Prostate gland (tissue), 2 donors: ENCODE results near the gene NCAPG2. TPM values are rescaled to one million over a fixed set of nuclear protein-coding genes. Genes with fewer than 3 reads are reported as not detected.
"Not testable (repeated sequence)": the region's sequence is repeated elsewhere in the genome, so short reads cannot be mapped to it uniquely, and the experiment has no call there.

Source experiments
- DNase-seq: peaks from one replicate; pipeline ENCODE4 v3.0.0-alpha.2; 2019; ENCODE audit warnings: low spot score
- H3K27ac ChIP-seq, 2 donors: fragments of 200-600 bp; sonication (generic); 2 replicates each; pipeline ENCODE4 v1.5.1; 2017 to 2019
- H3K27me3 ChIP-seq: fragments of 200-600 bp; sonication (generic); replicated peaks from 2 replicates; pipeline ENCODE4 v1.5.1; 2019; ENCODE audit not compliant: insufficient read depth
- H3K36me3 ChIP-seq, 2 donors: fragments of 200-600 bp; sonication (generic); 1 replicate in 1 of 2; 2 replicates in 1 of 2; pipeline versions ENCODE4 v1.5.1 to v1.8.1; 2017 to 2019
- H3K4me1 ChIP-seq: fragments of 200-600 bp; sonication (generic); replicated peaks from 2 replicates; pipeline ENCODE4 v1.5.1; 2019
- H3K4me3 ChIP-seq, 2 donors: fragments of 200-600 bp; sonication (generic); 2 replicates each; pipeline ENCODE4 v1.5.1; 2017 to 2019
- H3K9me3 ChIP-seq: fragments of 200-600 bp; sonication (generic); 2 replicates; pipeline ENCODE4 v1.5.1; 2017
- CTCF ChIP-seq, 4 experiments: fragments of 200-600 bp in 2 of 4; fragments of 450-650 bp in 2 of 4; sonication (generic) in 2 of 4; IDR thresholded peaks; 1 replicate in 3 of 4; 2 replicates in 1 of 4; pipeline ENCODE4 v1.5.1; 2016 to 2019; ENCODE audit warnings: antibody characterized with exemption in 4 of 4, mild to moderate bottlenecking in 2 of 4, moderate library complexity in 2 of 4
- POLR2A ChIP-seq: fragments of 450-650 bp; IDR thresholded peaks from one replicate; pipeline ENCODE4 v1.6.1; 2016; ENCODE audit warnings: antibody characterized with exemption, mild to moderate bottlenecking
- POLR2AphosphoS5 ChIP-seq: sonication (generic); formaldehyde crosslinking; IDR thresholded peaks from one replicate; pipeline ENCODE4 v1.6.1; 2017; ENCODE audit warnings: antibody characterized with exemption
- WGBS: methylation state at CpG from one replicate; pipeline ENCODE4 v1.1.5; 2018; 5-methylcytosine and 5-hydroxymethylcytosine counted together
- intact Hi-C: fragments of 100-400 bp; cut with DNase I; formaldehyde crosslinking; loops from one replicate; pipeline ENCODE4 v1.14.2; 2022
- total RNA-seq, 2 donors: library from RNA; depleted of rRNA; stranded (reverse); fragments of >200 nt; gene quantifications; one replicate each; pipeline ENCODE4 v1.1.0, GENCODE V29; 2016

NCAPG2 gene
- total RNA-seq, 2 donors from 2014 or later: 7.9 to 11.9 TPM

GRCh38 chr7:158676171-158676840 lies 28.3 kb downstream of the NCAPG2 start:
- Histone ChIP-seq H3K27ac (no peak overlapping the region), H3K27me3 (no peaks in the 10 kb centered on the region), H3K9me3 (no peaks in the 10 kb centered on the region), H3K4me3 (no peak overlapping the region), H3K4me1 (no peaks in the 10 kb centered on the region), H3K36me3 (no peaks in the 10 kb centered on the region)
- intact Hi-C loops: no loop called here
- 88% methylated on average over 7 of the region's 7 CpGs for WGBS
- DNase-seq: no peak
- TF ChIP-seq CTCF (IDR thresholded peaks at IDR 0.05) (no peak), POLR2AphosphoS5 (no peak), POLR2A (no peak)

GRCh38 chr7:158672975-158673374 lies 31.6 kb downstream of the NCAPG2 start:
- H3K27ac ChIP-seq: no peak overlapping the region
- 70% methylated on average over 4 of the region's 4 CpGs for WGBS
- no peaks in the 10 kb centered on the region for H3K4me1 ChIP-seq
- H3K4me3 ChIP-seq: no peak overlapping the region
- intact Hi-C loops: no loop called here
- H3K36me3 ChIP-seq: no peaks in the 10 kb centered on the region
- no peaks in the 10 kb centered on the region for H3K9me3 ChIP-seq
- TF ChIP-seq CTCF (IDR thresholded peaks at IDR 0.05) (no peak), POLR2A (no peak), POLR2AphosphoS5 (no peak)
- no peak for DNase-seq
- H3K27me3 ChIP-seq: no peaks in the 10 kb centered on the region

- H3K36me3 ChIP-seq, H3K9me3 ChIP-seq, DNase-seq, H3K4me1 ChIP-seq, H3K27me3 ChIP-seq, intact Hi-C loops, H3K27ac ChIP-seq, H3K4me3 ChIP-seq: not testable (repeated sequence)
- 95% methylated on average over 8 of the region's 8 CpGs for WGBS
Observed at GRCh38 chr7:158668086-158668485, 36.5 kb downstream of the NCAPG2 start.

- H3K36me3 ChIP-seq, H3K4me1 ChIP-seq, H3K4me3 ChIP-seq, H3K27ac ChIP-seq, H3K27me3 ChIP-seq, intact Hi-C loops, DNase-seq, H3K9me3 ChIP-seq: not testable (repeated sequence)
- WGBS: 90% methylated on average over 19 of the region's 24 CpGs
Observed at GRCh38 chr7:158666966-158667678, 37.5 kb downstream of the NCAPG2 start.

- Histone ChIP-seq H3K4me1 (no peaks in the 10 kb centered on the region), H3K36me3 (no peaks in the 10 kb centered on the region), H3K27me3 (no peaks in the 10 kb centered on the region), H3K4me3 (no peak overlapping the region), H3K9me3 (no peaks in the 10 kb centered on the region), H3K27ac (no peak overlapping the region)
- no peak for TF ChIP-seq CTCF (IDR thresholded peaks at IDR 0.05)
- TF ChIP-seq POLR2A: no peak
- TF ChIP-seq POLR2AphosphoS5: no peak
- intact Hi-C loops: no loop called here
- no peak for DNase-seq
- WGBS: 95% methylated on average over 5 of the region's 5 CpGs
Observed at GRCh38 chr7:158666401-158666800, 38.2 kb downstream of the NCAPG2 start.

- no peaks in the 10 kb centered on the region for H3K4me1 ChIP-seq
- DNase-seq: no peak
- TF ChIP-seq CTCF (IDR thresholded peaks at IDR 0.05) (no peak), POLR2A (no peak), POLR2AphosphoS5 (no peak)
- H3K4me3 ChIP-seq: no peak overlapping the region
- WGBS: 94% methylated on average over 12 of the region's 12 CpGs
- no peak overlapping the region for H3K27ac ChIP-seq
- H3K27me3 ChIP-seq: no peaks in the 10 kb centered on the region
- intact Hi-C loops: no loop called here
- H3K36me3 ChIP-seq: no peaks in the 10 kb centered on the region
- H3K9me3 ChIP-seq: no peaks in the 10 kb centered on the region
Observed at GRCh38 chr7:158664406-158664805, 40.2 kb downstream of the NCAPG2 start.
